CD4-positive, alpha-beta T cell treated with Interferon gamma for 1 hour (primary cell): Measurements from ENCODE around the gene KNDC1.

Experiments
- DNase-seq: peaks from one replicate; pipeline ENCODE4 v3.0.0-alpha.2; 2020

The KNDC1 gene

DNA sequence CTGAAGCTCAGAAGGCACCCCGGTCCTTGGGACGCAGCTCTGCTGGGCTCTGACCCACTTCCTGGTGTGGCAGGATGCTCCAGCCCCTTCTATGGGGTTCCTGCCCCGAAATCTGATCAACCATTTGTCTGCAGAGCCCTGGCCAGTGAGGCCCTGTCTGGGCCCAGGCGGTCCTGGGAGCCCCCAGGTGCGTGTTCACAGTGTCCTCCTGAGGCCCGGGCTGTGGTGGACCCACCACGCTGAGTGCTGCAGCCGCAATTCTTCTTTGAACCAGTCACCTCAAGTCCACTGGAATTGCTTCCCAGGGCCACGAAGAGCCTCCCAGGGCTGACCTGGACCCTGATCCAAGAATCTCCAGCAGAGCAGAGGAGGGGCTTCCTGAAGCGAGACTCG is 19.1 kb downstream of the KNDC1 start:
- no peak for DNase-seq

DNA sequence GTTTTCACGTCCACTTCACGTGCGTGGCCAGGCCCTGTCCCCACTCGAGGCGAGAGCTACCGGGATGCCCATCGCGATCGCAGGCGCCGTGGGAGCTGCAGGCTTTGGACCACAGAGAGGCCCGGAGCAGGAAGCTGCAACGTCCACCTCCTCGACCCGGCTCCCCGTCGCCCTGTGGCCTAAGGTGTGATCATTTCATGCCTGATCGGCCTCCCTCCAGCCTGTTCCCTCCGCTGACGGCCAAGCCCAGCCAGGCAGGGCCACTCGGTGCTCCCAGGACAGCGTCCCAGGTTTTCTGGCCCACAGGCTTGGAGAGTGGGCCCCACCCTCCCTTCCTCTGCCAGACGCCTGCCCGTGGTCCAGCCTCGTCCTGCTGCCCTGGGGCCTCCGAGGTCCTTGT is 19.6 kb downstream of the KNDC1 start:
- no peak for DNase-seq

DNA sequence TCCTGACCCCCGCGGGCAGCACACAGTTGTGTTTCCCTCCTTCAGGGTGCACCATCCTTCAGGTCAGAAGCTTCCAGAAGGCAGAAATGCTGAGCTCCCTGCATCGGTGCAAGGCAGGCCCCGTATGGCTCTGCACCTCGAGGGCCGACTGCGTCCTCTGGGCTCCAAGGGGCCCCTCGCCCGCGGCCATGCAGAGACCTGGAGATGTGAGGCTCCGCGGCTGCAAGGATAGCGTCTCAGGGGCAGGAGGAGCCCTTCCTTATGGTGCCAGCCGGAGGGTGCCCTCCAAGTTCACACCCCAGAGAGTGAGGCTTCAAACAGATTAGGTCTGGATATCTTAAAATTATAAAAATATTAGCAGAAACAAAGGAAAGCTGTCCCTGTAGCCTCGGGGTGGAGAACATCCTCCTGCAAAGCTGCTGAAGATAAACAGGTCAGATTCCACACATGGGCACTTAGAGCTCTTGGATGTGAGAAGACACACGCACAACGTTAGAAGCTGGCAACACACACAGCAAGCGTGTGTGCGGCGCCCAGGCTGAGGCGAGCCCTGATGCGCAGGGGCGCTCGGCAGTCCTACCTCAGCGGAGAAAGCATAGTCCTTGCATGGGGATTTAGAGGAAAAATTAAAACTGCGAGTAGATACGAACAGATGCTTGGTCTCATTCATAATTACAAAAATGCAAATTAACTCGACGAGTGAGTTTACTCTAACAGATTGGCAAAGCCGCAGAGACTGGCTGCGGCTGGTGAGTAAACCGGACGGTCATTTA is 20.4 kb downstream of the KNDC1 start:
- no peak for DNase-seq

DNA sequence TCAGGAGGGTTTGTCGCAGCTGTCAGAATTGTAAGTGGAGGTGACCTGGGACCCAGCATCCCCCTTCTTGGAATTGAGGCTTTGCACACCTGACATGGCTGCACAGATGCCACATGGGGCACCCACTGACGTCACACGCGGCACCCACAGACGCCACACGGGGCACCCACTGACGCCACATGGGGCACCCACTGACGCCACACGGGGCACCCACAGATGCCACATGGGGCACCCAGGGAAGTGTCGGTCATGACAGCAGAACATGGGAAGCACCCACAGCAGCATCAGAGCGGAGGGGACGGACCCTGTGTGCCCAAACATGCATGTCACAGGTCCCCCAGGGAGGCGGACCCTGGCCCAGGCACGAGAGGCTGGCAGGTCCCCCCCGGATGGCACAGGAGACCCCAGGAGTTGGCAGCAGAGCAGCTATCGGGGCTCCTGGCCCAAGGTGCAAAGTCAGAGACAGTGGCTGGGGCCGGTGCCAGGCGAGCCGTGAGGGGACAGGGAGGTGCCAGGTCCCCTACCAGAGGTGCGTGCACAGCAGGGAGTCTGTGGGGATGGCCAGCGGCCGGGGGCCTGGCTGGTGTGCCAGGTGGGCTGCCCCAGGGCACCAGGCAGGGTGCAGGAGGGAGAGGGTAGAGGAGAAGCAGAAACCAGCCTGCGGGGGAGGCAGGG is 21.1 kb downstream of the KNDC1 start:
- no peak for DNase-seq

DNA sequence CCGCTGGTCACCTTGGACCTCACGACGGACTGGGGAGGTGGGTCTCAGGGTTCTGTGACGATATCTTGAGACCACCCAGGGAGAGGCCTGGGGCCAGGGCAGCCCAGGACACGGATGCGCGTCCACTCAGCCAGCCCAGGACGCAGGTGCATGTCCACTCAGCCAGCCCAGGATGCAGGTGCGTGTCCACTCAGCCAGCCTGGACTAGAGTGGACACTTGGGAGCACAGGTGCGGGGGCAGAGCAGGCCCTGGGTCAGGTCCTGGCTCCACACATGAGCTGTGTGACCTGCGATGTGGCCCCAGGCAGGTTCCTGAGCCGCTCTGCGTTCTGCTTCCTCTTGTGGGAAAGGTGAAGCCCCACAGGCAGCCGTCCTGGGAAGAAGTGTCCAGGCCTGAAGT is 22.2 kb downstream of the KNDC1 start:
- no peak for DNase-seq

DNA sequence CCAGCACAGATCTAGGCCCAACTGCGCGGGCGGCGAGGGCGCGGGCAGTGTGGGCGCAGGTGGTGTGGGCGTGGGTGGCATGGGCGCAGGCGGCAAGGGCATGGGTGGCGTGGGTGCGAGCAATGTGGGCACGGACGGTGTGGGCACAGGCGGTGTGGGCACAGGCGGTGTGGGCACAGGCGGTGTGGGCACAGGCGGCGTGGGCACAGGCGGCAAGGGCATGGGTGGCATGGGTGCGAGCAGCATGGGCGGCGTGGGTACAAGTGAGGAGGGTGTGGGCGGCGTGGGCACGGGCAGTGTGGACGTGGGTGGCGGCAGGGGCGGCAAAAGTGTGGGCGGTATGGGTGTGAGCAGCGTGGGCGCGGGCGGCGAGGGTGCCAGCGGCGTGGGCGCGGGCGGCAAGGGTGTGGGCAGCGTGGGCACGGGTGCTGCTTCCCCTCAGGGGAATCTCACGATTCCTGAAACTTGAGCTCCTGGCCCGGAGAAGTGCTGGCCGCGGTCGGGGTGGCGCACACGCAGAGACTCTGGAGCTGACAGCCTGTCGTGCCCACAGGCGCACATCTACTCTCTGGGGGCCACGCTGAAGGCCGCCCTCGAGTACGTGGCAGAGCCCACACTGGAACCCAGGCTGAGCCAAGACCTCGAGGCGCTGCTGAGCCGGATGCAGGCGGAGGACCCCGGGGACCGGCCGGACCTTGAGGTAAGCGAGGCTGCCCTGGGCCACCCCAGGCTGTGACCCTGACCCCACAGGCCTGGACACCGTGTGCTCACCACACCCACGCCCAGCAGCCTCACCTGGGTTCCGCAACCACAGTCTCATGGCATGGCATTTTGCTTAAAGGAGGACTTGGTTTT is 23.0 kb downstream of the KNDC1 start:
- DNase-seq = no peak

DNA sequence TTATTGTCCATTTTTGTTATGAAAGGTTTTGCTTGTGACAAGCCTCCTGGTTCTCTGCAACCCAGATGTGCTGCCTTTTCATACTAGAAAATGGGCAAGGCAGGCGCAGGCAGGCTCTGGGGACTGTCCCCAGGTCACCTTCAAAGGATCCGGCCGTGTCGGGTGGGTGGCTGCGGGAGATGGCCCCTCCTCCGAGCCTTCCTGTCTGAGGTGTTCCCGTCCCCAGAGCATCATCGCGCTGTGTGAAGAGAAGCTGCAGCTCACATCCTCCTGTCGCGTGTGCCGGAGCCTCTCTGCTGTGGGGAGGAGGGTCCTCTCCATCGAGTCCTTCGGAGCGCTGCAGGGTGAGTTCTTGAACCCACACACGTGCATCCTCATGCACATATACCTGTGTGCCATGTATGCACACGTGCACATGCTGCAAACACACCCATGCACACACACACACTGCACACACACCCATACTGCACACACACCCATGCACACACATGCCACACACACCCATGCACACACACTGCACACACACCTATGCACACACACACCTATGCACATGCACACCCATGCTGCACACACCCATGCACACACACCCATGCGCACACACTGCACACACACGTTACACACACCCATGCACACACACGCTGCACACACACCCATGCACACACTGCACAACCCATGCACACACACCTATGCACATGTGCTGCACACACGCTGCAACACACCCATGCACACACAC is 23.8 kb downstream of the KNDC1 start:
- no peak for DNase-seq

DNA sequence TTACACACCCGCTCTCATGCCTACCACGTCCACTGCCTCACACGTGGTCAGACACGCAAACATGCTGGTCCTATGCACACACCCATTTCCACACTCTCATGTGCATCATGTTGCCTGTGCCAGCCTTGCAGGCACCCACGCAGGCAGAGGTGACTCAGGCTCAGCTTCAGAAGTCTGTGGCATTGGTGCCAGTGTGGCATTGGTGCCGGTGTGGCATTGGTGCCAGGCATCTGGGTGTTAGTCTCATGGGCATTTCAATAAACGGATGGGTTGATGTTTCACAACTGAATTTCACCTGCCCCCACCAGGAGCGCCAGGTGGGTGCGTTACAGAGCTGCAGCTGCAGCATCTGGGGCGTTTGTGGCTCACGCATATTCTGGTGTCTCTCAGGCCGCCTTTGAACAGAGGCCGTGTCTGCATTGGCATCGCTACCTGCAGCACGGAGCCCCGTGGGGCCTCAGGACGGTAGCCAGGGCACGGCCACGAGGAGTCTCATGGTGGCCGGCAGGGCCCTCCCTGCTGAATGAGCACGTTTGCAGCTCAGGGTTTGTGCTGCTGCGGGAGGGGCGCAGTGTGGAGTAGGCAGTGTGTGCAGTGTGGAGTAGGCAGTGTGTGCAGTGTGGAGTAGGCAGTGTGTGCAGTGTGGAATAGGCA is 24.7 kb downstream of the KNDC1 start:
- no peak for DNase-seq

DNA sequence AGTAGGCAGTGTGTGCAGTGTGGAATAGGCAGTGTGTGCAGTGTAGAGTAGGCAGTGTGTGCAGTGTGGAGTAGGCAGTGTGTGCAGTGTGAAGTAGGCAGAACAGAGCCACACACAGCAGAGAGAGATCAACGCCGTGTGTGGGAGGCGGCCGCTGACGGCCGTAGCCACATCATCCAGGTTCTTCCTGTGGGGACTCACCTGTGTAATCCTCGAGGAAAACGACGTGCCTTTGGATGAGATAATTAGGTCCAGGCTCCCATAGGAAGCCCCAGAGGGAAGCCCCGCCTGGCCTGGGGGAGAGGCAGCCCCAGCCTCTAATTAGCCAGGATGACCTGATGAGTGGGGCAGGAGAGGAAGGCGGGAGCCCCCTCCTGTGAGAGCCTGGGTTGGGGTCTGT is 25.4 kb downstream of the KNDC1 start:
- DNase-seq = no peak

DNA sequence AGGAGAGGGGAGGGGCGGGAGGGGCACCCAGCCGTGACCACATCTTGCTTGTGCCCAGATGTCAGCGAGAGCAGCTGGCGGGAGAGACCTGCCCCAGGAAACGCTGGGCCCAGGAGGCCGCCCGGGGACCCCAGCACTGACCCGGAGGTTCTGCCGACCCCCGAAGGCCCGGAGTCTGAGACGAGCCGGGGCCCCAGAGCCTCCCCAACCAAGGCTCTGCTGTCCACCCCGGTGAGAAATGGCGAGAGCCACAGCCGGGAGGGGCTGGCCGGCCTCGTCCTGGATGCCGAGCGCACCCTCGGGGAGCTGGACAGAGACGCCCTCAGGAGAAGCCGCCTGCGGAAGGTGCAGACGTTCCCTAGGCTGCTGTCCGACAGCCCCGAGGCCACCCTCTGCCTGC is 25.9 kb downstream of the KNDC1 start:
- no peak for DNase-seq

DNA sequence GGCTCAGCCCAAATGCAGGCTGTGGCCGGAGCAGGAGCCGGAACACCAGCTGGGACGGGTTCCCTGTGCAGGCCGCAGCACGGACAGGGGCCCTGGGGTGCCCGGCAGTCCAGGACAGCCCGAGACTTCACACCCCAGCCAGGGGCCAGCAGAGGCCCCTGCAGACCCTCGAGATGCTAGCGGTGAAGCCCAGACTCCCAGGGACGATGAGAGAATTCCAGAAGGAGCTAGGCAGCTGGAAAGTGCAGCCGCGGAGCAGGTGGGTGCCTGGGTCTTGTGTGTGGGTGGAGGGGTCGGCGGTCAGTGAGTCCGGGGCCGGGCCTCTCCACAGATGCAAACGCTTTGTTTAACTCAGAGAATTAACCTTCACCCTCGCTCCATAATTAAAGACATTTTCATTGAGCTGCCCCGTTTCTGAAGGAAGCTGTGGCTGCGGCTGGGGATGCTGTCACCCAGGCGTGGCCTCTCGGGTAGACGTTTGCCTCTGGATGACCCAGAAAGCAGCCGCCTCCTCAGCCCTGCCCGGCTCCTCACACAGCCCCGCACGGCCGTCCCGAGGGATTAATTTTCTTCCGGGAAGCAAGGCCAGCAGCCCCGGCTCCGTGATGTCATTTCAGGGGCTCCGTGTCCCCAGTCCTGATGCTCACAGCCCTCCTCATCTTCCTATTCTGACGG is 26.5 kb downstream of the KNDC1 start:
- no peak for DNase-seq

DNA sequence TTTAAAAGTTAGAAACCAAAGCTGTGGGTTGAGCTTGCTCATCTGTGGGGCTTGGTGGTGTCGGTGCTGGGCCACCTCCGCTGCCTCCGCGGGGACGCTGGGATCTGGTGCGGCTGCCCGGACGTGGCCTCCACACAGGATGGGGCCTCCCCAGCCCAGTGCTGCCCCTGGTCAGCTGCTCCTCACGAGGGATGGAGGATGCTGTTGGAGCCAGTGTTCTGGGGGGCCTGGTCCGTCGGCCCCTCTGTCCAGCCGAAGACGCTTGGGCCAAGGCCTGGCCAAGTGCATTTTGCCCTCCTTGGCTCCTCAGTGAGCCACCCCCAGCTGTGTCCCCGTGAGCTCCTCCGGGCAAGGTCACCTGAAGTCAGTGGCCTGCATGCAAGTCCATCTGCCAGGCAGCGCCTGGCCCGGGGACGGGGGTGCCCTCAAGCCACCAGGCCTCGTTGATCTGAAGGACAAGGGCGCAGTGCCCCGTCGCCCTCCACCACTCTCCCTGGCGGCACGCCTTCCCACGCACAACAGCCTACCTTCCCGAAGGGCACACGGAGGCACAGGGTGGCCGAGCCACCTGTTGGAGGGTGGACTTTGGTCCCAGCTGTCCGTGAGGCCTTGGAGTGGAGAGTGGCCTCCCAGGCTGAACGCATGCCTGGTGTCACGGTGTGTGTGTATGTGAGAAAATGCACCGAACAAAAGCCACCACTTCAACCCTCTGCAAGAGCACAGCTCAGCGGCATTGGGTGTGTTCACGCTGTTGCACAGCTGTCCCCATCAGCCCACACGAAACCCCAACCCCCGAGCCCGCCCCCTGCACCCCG is 27.3 kb downstream of the KNDC1 start:
- DNase-seq = no peak

DNA sequence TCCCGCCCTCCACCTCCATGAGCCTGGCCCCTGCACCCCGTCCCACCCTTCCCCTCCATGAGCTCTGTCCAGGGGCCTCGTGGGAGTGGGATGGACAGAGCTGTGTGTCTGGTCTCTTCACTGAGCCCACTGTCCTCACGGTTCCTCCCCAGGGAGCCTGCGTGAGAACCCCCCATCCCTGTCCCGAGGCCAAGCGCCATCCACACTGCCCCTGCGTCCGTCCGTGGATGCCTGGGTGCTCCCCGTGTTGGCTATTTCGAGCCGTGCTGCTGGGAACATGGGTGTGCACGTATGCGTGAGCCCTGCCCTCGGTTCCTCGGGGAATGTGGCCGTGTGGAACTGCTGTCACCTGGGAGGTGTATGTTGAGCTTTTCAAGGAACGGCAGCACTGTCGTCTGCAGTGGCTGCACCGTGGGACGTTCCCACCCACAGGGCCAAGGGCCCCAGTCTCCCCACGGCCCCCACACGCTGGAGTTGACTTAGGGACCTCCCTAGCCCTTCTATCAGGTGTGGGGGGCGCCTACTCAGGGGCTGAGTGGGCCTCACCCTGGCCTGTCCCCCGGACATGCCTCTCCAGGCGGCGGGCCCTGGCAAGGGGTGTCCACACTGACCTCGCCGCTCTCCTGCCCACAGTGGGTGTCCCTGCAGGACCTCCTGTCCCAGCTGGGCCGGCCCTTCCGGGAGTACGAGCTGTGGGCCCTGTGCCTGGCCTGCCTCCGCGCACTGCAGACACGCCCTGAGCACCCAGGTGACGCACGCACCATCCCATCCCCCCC is 28.1 kb downstream of the KNDC1 start:
- no peak for DNase-seq

DNA sequence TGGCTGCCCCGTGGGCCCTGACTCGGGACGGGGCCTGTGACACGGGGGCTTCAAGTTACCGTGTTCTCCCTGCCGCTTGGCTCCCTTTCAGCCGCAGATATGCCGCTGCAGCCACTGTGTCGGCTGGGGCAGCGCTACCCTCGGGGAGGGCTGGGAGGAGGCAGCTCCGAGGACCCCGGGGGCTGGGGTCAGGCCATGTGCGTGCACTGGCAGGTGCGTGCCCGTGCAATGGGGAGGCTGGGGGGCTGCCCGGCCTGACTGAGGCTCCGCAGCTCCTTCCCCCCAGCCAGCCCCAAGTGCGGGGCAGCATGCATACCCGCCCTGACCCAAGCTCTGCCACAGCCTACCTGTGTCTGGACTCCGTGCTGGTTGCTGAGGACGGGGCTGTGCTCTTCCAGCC is 29.2 kb downstream of the KNDC1 start:
- no peak for DNase-seq

DNA sequence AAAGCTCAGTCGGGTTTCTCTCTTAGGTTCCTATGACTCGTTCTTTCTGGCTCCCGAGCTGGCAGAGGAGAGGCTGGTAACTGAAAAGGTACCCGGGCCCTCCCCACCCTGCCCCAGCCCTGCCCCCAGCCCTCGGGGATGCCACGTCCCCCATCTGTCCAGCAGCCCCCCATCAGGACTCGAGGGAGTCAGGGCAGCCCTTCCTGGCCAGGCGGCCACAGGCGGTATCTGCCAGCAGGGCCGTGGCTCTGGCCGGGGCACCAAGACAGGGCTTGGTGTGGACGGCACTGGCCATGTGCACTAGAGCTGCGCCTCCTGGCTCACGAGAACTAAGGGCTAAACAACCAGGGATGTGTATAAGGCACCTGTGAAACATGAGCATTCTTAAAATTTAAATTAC is 29.7 kb downstream of the KNDC1 start:
- no peak for DNase-seq

DNA sequence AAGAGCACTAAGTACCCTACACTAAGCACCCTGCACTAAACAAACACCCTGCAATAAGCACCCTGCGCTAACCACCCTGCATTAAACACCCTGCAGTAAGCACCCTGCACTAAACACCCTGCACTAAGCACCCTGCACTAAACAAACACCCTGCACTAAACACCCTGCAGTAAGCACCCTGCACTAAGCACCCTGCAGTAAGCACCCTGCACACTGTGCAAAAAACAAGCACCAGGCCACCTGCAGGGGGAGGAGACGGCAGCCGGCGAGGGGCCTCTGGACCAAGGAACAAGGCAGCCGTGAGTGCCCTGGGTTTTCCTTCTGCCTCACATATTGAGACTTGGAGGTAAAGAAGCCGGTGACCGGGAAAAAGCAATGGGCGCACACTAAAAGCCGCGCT is 30.2 kb downstream of the KNDC1 start:
- no peak for DNase-seq

DNA sequence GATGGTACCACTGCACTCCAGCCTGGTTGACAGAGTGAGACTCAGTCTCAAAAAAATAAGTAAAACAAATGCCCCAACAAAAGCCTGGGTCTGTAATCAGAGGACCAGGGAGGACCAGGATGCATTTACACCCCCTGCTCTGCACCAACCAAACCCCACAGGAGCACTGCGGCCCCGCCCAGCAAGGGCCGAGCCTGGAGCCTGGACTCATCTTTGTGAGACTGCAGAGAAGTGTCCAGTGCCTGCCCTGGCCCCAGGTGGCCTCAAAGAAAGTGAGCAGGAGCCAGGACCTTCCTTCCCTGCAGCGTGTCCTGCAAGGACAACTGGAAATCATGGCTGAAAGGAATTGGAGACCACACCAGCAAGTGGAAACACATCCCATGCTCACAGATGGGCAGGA is 31.6 kb downstream of the KNDC1 start:
- no peak for DNase-seq

DNA sequence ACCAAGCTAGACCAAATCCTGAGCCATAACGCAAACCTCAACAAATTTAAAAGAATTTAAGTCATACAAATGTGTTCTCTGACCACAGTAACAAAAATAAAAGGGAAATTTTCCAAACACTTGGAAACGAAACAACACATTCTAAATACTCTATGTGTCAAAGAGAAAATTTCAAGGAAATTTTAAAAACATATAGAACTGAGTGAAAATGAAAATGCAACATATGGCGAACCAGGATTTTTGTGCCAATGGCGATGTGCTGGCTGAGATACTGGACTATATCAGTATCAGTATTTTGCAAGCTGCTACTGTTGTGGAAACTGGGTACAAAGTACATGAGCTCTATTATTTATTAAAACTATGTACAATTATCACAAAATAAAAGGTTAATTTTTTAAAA is 34.1 kb downstream of the KNDC1 start:
- DNase-seq = no peak

DNA sequence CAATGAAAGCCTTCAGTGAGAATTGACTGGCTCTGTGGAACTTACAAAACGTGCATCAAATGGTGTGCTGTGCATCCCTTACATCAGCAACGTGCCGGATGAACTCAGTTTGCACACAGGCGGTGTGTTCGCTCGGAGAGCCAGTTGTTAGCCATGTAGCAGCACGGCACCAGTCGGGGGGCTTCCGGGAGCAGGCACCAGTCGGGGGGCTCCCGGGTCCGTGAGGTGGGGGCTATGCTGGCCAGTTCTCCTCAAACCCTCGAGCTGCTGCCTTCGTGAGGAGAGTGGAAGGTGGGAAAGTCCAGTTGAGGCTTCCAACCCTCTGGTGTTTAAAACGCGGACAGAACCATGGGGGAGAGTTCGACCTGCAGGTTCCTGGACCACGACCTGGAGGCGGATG is 35.1 kb downstream of the KNDC1 start:
- DNase-seq = no peak

DNA sequence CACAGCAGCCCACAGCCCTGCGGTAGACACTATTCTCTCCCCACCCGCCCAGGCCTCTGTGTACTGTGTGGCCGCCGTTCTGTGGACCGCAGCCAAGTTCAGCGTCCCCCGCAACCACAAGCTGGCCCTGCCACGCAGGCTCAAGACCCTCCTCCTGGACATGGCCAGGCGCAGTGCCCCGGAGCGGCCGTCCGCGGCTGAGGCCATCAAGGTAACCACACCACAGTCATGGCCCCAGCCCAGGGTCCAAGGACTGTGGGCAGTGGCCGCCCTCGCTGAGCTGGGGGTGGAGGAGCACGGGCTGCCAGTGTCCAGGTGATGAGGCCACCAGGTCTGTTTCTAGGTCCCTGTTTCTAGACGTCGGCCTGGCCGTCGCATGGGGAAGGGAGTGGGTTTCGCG is 35.6 kb downstream of the KNDC1 start:
- DNase-seq = no peak
